ENCODE results near the gene COL17A1.

The COL17A1 gene

GRCh38 chr10:104096692-104097091 lies 11.0 kb upstream of the COL17A1 start:
- DNase-seq (ENCODE audit: low spot score): no peak

DNA sequence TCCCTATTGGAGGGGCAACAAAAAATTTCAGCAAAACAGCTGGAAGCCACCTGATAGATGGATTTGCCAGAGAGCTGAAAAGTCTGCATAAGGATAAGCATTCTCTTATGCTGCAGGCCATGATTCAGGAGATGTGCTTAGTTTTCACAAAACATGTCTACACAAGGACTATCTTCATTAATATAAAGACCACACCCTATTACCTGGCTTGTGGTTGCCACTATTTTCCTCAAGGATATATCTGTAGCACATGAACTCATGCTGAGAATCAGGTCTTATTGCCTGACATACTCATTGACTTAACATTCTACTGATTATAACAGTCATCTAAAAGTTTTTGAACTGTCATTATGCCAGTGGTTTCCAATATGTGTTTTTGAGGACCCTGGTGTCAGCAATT lies 7.1 kb upstream of the COL17A1 start:
- no peak for DNase-seq (ENCODE audit: low spot score)

DNA sequence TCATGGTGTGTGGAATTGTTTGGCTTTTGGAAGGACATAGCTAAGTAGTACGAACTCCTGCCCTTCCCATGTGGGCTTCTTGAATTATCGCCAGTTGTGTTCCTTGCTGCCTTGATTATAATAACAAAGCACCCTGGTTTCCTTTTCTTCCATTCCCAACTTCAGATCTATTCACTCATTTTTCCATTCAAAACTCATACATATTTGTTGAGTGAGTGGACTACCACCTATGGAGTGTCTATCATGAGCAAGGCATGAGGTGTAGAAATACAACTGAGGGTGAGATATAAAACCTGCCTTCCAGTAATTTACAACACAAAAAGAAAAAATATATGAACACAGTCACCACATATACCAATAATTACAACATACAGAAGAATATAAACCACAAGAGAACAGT lies 4.9 kb upstream of the COL17A1 start:
- DNase-seq (ENCODE audit: low spot score): no peak

DNA sequence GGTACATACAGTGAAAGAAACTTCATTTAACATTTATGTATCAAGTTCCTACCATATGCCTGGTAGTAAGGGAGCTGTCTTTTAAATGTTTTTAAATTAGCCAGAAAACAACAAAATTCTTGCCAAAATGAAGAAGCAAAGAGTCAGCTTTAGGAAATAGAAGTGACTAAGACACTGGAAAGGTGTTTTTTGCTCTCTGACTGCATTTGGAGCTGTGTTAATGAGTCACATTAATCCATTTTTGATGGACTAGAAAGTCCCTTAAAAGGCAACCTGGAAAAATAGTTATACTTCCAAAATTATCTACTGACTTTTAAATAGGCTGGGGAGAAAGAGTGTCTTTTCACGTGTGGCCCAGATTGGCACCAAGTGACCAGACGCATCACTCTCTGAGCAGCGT lies 3.9 kb upstream of the COL17A1 start:
- no peak for DNase-seq (ENCODE audit: low spot score)

DNA sequence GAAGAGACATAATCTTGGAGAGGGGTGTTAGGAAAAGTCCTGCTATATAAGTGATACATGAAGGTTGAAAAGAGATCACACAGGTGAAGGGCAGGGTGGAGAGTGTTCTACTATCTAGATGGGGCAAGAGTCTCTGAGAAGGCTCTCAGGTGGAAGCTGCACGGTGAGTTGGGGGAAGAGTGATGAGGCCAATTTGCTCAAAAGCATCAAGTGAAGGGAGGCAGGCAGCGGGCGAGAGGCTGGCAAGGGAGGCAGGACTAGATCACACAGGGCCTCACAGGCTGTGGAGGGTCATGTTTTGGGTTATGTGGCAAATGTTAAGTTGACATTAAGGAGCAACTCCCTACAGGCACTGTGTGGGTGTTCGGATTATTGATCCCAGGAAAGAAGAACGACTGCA lies 2.6 kb upstream of the COL17A1 start:
- DNase-seq (ENCODE audit: low spot score): no peak

GRCh38 chr10:104084482-104085142 lies 1.1 kb downstream of the COL17A1 start:
- DNase-seq (ENCODE audit: low spot score): no peak

DNA sequence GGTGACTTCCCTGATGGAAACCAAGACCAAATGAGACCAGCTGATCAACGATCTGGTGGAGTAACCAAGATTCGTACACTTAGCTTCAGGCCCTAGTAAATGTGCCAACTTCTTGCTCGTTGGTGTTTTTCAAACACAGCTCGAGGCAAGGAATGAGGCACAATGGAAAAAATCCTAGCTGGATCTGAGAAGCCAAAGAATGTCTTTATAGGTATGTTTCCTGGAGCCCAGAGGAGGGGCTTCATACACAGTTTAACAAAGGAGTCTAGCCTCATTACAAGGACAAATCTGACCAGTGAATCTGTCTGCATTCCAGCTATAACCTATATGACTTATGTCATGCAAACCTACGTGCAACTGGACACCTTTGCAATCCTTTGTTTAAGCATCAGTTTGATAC lies 3.7 kb downstream of the COL17A1 start:
- DNase-seq (ENCODE audit: low spot score): no peak

GRCh38 chr10:104080762-104081161 lies 4.9 kb downstream of the COL17A1 start:
- DNase-seq (ENCODE audit: low spot score): no peak

- no peak for DNase-seq (ENCODE audit: low spot score)
Observed at GRCh38 chr10:104077663-104078151, 8.0 kb downstream of the COL17A1 start.

DNA sequence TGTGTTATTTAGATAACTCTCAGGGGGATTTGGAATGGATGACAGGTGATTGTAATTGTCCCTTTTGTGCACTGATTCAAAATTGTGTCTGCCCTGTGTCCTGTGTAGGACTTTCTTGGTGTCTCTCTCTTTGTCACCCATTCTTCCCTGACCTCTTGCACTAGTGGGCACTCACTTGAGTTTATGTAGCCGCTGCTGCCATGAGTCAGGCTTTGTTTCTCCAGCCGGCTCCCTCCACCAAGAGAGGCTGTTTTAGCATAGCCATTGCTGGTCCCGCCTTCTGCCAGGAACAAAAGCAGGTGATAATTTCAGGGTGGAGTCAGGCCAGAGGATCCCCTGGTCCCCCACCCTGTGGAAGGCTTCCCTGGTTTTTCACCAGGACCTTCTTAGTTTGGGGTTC lies 8.4 kb downstream of the COL17A1 start:
- no peak for DNase-seq (ENCODE audit: low spot score)

DNA sequence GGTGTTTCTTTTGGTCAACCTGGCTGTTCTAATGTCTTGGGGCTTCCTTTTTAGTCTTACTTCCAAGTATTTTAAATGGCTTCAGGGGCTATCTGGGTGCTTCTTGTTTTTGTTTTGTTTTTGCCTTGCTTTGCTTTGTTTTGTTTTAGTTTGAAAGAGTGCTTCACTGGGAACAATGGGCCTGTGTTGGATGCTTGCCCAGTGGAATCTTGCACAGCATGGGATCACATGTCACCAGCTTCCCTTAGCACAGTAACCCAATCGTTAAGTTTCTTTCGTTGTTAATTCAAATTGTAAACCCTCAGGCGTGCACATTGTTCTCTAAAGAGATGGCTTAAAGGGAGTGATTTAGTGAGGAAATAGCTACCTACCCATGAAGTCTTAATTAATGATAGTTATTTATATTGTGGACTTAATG lies 8.9 kb downstream of the COL17A1 start:
- no peak for DNase-seq (ENCODE audit: low spot score)

GRCh38 chr10:104074505-104074904 lies 11.2 kb downstream of the COL17A1 start:
- no peak for DNase-seq (ENCODE audit: low spot score)

DNA sequence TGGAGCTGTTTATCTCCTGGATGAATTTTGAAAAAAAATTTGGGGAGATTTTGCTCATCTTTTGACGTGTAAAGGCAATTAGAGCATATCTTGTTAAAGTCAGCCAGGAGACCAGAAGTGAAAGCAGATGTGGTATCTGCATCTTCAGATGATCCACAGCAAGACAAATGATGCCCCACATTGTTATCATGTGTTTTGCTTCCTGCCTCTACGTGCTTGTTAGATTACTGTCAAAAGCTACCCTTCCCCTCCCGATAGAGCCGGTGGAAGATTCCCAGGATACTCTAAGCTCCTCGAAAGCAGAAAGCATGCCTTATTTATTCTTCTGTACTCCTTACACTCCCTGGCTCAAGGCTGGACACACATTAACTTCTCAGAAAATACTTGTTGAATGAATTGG lies 12.9 kb downstream of the COL17A1 start:
- no peak for DNase-seq (ENCODE audit: low spot score)

- DNase-seq (ENCODE audit: low spot score): no peak
Observed at GRCh38 chr10:104069613-104070012, 16.1 kb downstream of the COL17A1 start.

DNA sequence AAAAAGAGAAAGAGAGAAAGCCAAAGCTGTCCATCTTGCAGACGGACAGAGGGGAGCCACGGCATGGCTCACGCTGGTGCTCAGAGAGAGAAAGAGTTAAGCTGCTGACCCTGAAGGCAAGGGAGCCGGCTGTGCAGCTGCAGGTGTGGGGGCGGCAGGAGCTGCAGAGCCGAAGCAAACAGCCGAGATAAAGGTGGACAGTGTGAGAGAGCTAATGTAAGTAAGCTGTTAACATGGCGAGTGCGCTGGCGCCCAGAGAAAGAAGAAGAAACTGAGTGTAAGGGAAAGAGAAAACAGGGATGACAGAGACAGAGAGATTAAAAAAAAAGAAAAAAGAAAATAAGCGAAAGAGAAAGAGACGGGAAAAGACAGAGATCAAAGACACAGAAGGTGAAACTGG lies 18.2 kb downstream of the COL17A1 start:
- DNase-seq (ENCODE audit: low spot score): no peak

DNA sequence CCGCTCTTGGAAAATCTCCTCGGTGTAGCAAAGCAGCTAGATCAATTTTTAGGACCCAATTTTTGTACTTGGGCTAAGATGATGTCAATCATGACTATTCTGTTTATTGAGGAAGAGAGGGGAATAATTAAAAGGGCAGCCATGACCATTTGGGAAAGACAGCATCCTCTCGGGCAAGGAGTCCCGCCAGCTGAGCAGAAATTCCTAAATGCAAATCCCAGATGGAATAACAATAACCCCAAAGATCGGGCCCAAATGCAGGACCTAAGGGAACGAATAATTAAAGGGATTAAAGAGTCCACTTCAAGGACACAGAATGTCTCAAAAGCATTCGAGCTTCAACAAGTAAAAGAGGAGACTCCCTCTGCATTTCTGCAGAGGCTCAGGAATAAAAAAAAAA lies 18.7 kb downstream of the COL17A1 start:
- no peak for DNase-seq (ENCODE audit: low spot score)

GRCh38 chr10:104065748-104066147 lies 19.9 kb downstream of the COL17A1 start:
- no peak for DNase-seq (ENCODE audit: low spot score)

DNA sequence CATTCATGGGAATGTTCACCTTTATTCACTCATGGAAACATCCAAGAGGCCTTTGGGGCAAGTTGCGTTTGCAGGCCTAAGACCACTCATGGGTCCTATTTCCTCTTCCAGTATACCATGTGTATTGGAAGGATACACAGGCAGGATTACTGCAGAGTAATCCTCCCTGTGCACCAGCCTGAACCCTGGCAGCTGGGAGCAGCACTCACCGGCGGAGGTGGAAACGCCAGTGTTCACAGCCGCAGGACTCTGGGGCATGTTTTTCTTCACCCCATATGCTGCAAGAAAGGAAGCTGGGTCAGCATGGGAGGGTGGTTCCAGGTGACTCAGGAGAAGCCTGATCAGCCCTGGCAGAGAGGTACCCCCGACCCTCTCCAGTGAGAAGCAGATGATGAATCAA lies 24.5 kb downstream of the COL17A1 start:
- no peak for DNase-seq (ENCODE audit: low spot score)

GRCh38 chr10:104059364-104059763 lies 26.3 kb downstream of the COL17A1 start:
- no peak for DNase-seq (ENCODE audit: low spot score)

DNA sequence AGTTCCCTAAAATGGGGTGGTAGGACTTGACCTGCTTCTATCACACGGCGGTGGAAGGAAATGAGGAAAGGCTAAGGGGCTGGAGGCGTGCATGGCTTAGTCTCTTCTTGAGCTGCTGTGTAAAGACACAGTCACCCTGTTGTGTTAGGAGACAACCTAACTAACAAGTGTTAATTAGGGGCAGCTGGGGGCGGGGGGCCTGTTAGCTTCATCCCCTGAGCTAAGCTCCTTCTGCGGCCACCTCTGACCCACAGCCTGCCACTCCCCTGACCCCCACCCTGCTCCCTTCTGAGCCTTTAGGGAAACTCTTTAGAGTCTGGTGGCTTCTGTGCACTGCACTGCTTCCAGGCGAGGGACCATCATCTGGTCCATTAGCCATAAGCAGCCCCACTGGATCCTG lies 28.0 kb downstream of the COL17A1 start:
- DNase-seq (ENCODE audit: low spot score): no peak

- DNase-seq (ENCODE audit: low spot score): no peak
Observed at GRCh38 chr10:104056619-104057273, 28.9 kb downstream of the COL17A1 start.

GRCh38 chr10:104054430-104054829 lies 31.2 kb downstream of the COL17A1 start:
- DNase-seq (ENCODE audit: low spot score): no peak

- DNase-seq (ENCODE audit: low spot score): no peak
Observed at GRCh38 chr10:104053201-104053600, 32.5 kb downstream of the COL17A1 start.

DNA sequence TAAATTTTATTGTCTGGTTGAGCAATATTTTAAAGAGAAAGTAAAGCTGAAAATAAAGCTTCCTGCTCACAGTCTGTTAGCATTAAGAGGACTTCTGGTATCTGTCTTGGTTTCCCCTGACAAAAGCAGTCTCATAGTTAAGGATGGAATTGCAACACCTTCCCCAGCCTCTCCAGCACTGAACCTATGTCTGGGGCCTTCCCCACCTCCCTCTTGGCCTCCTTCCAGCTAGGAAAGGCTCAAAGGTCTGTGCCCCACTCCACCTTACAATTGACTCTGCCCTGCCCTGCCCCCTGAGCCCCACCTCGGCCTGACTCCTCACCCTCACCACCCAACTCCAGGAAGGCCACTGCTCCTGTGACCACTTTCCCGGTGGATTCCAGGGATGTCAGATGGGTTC lies 33.2 kb downstream of the COL17A1 start:
- DNase-seq (ENCODE audit: low spot score): no peak
